KMS-11 (cell line): ENCODE measurements around the gene KMT2D.

Source experiments
- H2AFZ ChIP-seq: fragments of 200-600 bp; sonication (generic); 2 replicates; pipeline ENCODE4 v1.6.1; 2016; ENCODE audit warnings: antibody characterized with exemption, mixed run types, low read depth
- H3K27ac ChIP-seq: fragments of 200-600 bp; sonication (generic); 2 replicates; pipeline ENCODE4 v1.6.1; 2016; ENCODE audit warnings: mild to moderate bottlenecking, mixed run types
- H3K27me3 ChIP-seq: fragments of 200-600 bp; sonication (generic); 2 replicates; pipeline ENCODE4 v1.6.1; 2017; ENCODE audit warnings: mild to moderate bottlenecking, low read depth, mixed run types, moderate library complexity; ENCODE audit not compliant: insufficient read depth
- H3K36me3 ChIP-seq: fragments of 200-600 bp; sonication (generic); 2 replicates; pipeline ENCODE4 v1.6.1; 2017; ENCODE audit warnings: mild to moderate bottlenecking, mixed run types; ENCODE audit not compliant: insufficient read depth
- H3K4me1 ChIP-seq: fragments of 200-600 bp; sonication (generic); 2 replicates; pipeline ENCODE4 v1.6.1; 2016; ENCODE audit warnings: mild to moderate bottlenecking, low read depth, mixed run types; ENCODE audit not compliant: poor library complexity, severe bottlenecking
- H3K4me2 ChIP-seq: fragments of 200-600 bp; sonication (generic); 2 replicates; pipeline ENCODE4 v1.7.0; 2016; ENCODE audit warnings: mild to moderate bottlenecking, mixed run types
- H3K4me3 ChIP-seq: fragments of 200-600 bp; sonication (generic); IDR thresholded peaks from 2 replicates; pipeline ENCODE4 v1.6.1; 2017; ENCODE audit warnings: low read depth, low read length, mixed read lengths; ENCODE audit not compliant: insufficient read depth
- H3K79me2 ChIP-seq: fragments of 200-600 bp; sonication (generic); 2 replicates; pipeline ENCODE4 v1.6.1; 2016; ENCODE audit warnings: low read depth, mixed run types; ENCODE audit not compliant: insufficient read depth
- H3K9ac ChIP-seq: fragments of 200-600 bp; sonication (generic); 2 replicates; pipeline ENCODE4 v1.6.1; 2016; ENCODE audit warnings: mild to moderate bottlenecking, mixed run types
- H4K20me1 ChIP-seq: fragments of 200-600 bp; sonication (generic); 2 replicates; pipeline ENCODE4 v1.6.1; 2016; ENCODE audit warnings: mild to moderate bottlenecking, mixed run types; ENCODE audit not compliant: insufficient read depth
- TF ChIP-seq, protein P1 (sequence below): fragments of 200-600 bp; sonication (generic); conservative IDR thresholded peaks from 2 replicates; pipeline ENCODE4 v1.6.1; 2017; ENCODE audit warnings: low read depth, mild to moderate bottlenecking, antibody characterized with exemption, low read length, moderate library complexity, mixed read lengths

KMT2D gene

GRCh38 chr12:49098035-49098451 is 37.4 kb upstream of the KMT2D start:
- no peak overlapping the region for H3K9ac ChIP-seq
- H3K4me2 ChIP-seq, result no peak overlapping the region
- peaks cover 10% of the 10 kb centered on the region; the same call in 1 of the 2 replicates for H3K27me3 ChIP-seq
- H3K4me3 ChIP-seq, result no peak overlapping the region
- no peaks in the 10 kb centered on the region for H4K20me1 ChIP-seq
- H3K27ac ChIP-seq, result no peak overlapping the region
- no peaks in the 10 kb centered on the region for H3K36me3 ChIP-seq
- TF ChIP-seq, protein P1, sequence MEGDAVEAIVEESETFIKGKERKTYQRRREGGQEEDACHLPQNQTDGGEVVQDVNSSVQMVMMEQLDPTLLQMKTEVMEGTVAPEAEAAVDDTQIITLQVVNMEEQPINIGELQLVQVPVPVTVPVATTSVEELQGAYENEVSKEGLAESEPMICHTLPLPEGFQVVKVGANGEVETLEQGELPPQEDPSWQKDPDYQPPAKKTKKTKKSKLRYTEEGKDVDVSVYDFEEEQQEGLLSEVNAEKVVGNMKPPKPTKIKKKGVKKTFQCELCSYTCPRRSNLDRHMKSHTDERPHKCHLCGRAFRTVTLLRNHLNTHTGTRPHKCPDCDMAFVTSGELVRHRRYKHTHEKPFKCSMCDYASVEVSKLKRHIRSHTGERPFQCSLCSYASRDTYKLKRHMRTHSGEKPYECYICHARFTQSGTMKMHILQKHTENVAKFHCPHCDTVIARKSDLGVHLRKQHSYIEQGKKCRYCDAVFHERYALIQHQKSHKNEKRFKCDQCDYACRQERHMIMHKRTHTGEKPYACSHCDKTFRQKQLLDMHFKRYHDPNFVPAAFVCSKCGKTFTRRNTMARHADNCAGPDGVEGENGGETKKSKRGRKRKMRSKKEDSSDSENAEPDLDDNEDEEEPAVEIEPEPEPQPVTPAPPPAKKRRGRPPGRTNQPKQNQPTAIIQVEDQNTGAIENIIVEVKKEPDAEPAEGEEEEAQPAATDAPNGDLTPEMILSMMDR, result peak; percentile 93
- H3K79me2 ChIP-seq, result no peaks in the 10 kb centered on the region
- H3K4me1 ChIP-seq, result peaks cover 3% of the 10 kb centered on the region
- no peak overlapping the region for H2AFZ ChIP-seq

DNA sequence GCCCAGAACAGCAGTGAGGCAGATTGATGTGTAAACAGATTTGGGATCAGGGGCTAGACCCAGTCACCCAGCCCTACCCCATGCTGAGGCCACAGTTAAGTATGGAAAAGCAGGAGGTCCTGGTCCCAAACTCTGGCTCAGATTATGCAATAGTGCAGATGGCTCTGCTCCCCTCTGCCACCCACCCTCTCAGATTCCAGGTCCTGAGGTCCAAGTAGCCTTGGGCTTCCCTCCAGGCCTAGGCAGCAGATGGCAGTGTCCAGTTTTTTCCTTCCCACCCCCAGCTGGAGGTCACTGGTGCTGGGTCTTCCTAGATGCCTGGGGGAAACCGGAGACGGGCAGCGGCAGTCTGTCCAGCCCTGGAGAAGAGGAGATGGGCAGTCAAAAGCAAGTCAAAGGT is 36.8 kb upstream of the KMT2D start:
- no peak overlapping the region for H3K4me3 ChIP-seq
- H3K4me2 ChIP-seq, result no peak overlapping the region
- TF ChIP-seq, protein P1, result no peak
- H3K4me1 ChIP-seq, result peaks cover 10% of the 10 kb centered on the region
- no peaks in the 10 kb centered on the region for H3K79me2 ChIP-seq
- H3K27me3 ChIP-seq, result peaks cover 15% of the 10 kb centered on the region; the same call in 1 of the 2 replicates
- H3K27ac ChIP-seq, result no peak overlapping the region
- no peaks in the 10 kb centered on the region for H4K20me1 ChIP-seq
- H2AFZ ChIP-seq, result no peak overlapping the region
- no peaks in the 10 kb centered on the region for H3K36me3 ChIP-seq
- H3K9ac ChIP-seq, result no peak overlapping the region

GRCh38 chr12:49094975-49095365 is 34.4 kb upstream of the KMT2D start:
- H3K4me3 ChIP-seq, result no peak overlapping the region

DNA sequence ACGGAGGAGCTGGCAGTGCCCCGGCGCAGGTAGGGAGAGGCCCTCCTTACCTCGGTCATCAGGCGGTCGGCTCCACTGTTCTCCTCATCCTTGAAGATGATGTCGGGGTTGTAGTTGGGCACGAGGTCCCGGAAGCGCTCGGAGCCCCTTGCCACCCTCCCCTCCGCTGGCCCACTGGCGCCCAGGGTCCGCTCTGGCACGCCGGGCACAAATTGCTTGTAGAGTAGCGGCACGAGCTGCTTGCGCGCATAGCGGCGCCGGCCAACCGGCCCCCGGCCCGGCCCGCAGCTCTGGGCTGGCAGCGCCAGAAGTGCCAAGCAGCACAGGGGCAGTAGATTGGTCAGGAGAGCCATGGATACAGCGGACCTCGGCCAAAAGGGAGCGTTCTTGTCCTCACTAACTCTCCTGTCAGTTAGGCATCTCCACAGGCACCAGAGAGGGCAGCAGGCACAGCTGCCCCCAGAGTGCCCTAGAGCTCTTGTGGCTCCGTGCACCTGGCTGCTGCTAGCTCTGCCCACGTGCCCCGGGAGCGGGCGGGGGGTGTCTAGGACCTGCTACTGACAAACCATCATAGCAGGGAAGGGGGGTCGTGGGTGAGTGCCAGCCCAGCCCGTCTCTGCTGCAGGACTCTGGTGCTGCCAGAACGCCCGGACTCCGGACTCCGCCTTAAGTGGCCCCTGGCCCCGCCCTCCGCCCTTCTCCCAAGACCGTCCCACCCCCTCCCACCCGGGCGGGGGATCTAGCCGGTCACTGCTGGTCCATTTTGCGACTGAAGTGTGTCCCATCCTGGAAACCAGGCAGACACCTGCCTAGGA is 33.8 kb upstream of the KMT2D start, which contains the start of gene DHH:
DHH (minus strand) TSS at position 642 of the 815 bp plus-strand sequence; CDS start at position 353, 289 bp downstream.
- TF ChIP-seq, protein P1, result no peak
- Histone ChIP-seq H2AFZ (no peak within 1 kb of the TSS), H4K20me1 (no peaks in the 10 kb centered on the region), H3K4me1 (peaks cover 16% of the 10 kb centered on the region), H3K27ac (no peak within 1 kb of the TSS), H3K4me3 (no peak within 1 kb of the TSS), H3K79me2 (no peaks in the 10 kb centered on the region), H3K27me3 (peaks cover 33% of the 10 kb centered on the region), H3K36me3 (no peaks in the 10 kb centered on the region), H3K9ac (no peak within 1 kb of the TSS), H3K4me2 (no peak within 1 kb of the TSS)

More at GRCh38 chr12:49094975-49095365, 34.4 kb upstream of the KMT2D start:
- Histone ChIP-seq H2AFZ (no peak overlapping the region), H3K4me1 (peaks cover 16% of the 10 kb centered on the region), H3K9ac (no peak overlapping the region), H3K27ac (no peak overlapping the region), H3K79me2 (no peaks in the 10 kb centered on the region), H3K36me3 (no peaks in the 10 kb centered on the region), H4K20me1 (no peaks in the 10 kb centered on the region), H3K4me2 (no peak overlapping the region), H3K27me3 (peaks cover 32% of the 10 kb centered on the region)
- TF ChIP-seq, protein P1, result no peak
